Right kidney (tissue), 9 donors: ENCODE results near the gene ATG4D.

ENCODE experiments used
- DNase-seq: peaks from one replicate; pipeline ENCODE4 v3.0.0-alpha.2; 2016
- long read RNA-seq, 8 donors: transcript quantifications; one replicate each; lab custom pipeline, GENCODE V29; 2026

ATG4D gene
- long read RNA-seq, donor 1, partial matches to known transcripts = 33 of 38 reads
- long read RNA-seq, donor 1, other reads (novel, unspliced or antisense) = 0 of 38 reads
- long read RNA-seq, donor 2, partial matches to known transcripts = 23 of 26 reads
- long read RNA-seq, donor 2, other reads (novel, unspliced or antisense) = 0 of 26 reads
- long read RNA-seq, donor 3, partial matches to known transcripts = 0 of 5 reads
- long read RNA-seq, donor 3, other reads (novel, unspliced or antisense) = 0 of 5 reads
- long read RNA-seq, donor 4, partial matches to known transcripts = 7 of 12 reads
- long read RNA-seq, donor 4, other reads (novel, unspliced or antisense) = 0 of 12 reads
- long read RNA-seq, donor 5, transcript ATG4D-201 (10 exons, 1,949 nt) = major isoform, 6 of 101 reads
- long read RNA-seq, donor 5, partial matches to known transcripts = 88 of 101 reads
- long read RNA-seq, donor 5, other reads (novel, unspliced or antisense) = 5 of 101 reads
- long read RNA-seq, donor 6, transcript ATG4D-201 (10 exons, 1,949 nt) = major isoform, 5 of 8 reads
- long read RNA-seq, donor 6, partial matches to known transcripts = 0 of 8 reads
- long read RNA-seq, donor 6, other reads (novel, unspliced or antisense) = 0 of 8 reads
- long read RNA-seq, donor 7 = 0 reads
- long read RNA-seq, donor 8, partial matches to known transcripts = 13 of 28 reads
- long read RNA-seq, donor 8, other reads (novel, unspliced or antisense) = 10 of 28 reads

DNA sequence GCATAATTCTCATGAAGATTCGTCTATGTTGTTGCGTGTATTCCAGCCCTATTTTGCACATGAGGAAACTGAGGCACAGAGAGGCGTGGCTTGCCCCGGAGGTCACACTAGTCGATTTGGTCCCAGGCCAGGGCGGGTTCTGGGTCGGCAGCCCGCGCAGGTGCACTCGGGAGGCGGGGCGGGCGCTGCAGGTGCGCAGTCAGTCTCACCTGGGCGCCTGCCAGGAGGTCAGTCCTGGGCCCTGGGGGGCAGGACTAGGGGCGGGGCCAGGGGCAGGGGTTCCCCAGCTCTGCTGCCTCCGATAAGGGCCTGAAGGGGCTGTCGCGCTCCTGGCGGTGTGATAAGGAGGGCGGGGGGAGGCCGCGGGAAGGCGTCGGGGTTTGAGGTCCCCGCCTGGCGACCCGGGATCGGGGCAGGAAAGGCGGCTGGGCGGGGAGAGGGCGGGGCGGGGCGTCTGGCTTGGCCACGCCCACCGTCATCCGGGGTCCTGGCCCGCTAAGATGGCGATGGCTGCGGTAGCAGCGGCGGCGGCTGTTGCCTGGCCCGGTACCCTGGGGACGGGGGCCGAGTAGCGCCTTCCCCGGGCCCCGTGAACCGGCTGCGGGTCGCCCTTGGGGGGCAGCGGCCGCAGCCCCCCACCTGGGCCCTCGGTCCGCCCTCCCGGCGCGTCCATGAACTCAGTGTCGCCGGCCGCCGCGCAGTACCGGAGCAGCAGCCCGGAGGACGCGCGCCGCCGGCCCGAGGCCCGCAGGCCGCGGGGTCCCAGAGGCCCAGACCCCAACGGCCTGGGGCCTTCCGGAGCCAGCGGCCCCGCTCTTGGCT lies at the start of gene ATG4D:
TSS of gene ATG4D (plus strand) at position 485 of the 822 bp plus-strand sequence. CDS start at position 672, 187 bp downstream.
- peak; percentile 88 for DNase-seq

DNA sequence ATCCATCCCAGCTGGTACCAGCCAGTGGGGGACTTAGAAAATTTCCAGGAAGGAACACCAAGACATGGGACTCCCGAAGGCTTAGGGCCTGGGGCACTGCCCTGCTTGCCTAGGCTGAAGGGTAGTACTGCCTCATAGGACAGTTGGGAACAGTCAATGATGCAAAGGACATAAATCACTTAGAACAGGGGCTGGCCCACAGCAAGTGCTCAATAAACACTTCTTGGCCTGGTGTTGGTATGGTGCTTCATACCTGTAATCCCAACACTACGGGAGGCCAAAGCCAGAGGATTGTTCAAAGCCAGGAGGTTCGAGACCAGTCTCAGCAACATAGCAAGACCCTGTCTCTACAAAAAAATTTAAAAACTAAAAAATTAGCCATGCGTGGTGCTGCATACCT lies 46.3 kb upstream of the ATG4D start:
- DNase-seq = no peak

- no peak for DNase-seq
Measured at GRCh38 chr19:10499550-10500246, 44.0 kb upstream of the ATG4D start.

DNA sequence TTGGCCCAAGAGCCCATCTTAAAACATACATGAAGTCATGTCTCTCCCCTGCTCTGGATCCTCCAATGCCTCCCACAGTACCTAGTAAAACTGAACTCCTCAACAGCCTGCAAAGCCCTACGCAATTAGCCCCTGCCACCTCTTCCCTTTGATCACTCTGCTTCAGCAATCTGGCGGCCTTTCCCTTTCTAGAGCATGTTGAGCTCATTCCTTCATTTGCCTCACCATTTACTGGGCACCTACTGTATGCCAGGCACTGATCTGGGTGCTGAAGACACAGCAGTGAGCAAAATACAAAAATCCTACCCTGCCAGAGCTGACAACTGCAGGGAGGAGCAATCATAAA lies 43.5 kb upstream of the ATG4D start:
- DNase-seq = no peak

- DNase-seq = no peak
Measured at GRCh38 chr19:10501971-10502523, 41.7 kb upstream of the ATG4D start.

DNA sequence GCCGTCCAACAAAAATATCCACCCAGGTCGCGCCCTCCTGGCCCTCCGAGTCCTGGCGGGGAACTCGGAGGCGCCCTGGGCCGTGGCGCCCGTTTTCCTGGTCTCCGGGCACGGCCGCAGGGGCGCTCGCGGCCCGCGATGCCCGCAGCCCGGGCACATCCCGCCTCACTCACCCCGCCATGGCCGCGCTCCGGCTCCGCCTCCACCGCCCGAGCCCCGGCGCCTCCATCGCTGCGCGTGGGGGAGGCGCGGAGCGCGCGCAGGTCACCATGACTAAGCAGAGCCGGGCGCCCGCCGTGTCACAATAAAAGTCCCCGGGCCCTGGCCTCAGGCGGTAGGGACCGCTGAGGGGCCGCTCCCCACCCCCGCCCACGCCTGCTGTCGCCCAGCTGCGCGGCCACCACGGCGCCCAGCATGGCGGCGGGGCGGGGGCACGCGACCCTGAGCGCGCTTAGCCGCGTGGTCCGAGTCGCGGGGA lies 41.1 kb upstream of the ATG4D start:
- DNase-seq = peak; percentile 92

DNA sequence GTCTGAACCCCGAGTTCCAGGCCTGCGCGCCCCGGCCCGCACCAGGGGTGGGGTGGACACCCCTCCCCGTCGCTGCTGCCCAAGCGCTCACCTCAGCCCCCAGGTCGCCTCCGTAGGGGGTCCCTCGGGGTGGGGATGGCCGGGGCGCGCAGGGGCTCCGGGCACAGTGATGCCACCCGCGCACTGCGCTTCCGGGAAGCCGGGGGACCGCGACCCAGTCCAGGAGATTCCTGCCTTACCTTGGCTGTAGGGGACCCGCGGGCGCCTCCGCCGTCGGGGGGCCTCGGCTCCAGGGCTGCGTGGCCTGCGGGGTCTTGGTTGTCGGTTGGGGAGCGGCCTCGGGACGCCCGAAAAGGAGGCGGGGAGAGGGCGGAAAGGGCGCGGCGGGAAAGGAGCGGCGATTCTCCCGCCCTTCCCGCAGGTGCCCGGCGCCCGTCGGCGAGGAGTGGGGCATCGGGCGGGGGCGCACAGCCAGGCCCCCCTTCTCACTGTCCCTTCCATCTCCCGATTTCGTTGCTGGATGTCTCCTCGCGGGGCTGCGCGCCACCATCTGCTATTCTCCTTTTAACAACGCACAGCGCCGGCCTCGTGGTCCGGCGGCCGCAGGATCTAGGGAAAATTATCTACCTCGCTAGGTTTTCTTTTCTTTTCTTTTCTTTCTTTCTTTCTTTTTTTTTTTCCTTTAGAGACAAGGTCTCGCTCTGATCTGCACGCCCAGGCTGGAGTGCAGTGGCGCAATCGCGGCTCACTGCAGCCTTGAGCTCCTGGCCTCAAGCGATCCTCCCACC lies 40.5 kb upstream of the ATG4D start, which contains the start of gene KEAP1:
TSS of gene KEAP1 (minus strand) at position 355 of the 788 bp plus-strand sequence. CDS start 3,323 bp downstream, outside the sequence.
- DNase-seq = peak; percentile 93

GRCh38 chr19:10505583-10506229 lies 38.0 kb upstream of the ATG4D start:
- DNase-seq = peak; percentile 36

GRCh38 chr19:10508036-10508435 lies 35.7 kb upstream of the ATG4D start:
- DNase-seq = no peak

DNA sequence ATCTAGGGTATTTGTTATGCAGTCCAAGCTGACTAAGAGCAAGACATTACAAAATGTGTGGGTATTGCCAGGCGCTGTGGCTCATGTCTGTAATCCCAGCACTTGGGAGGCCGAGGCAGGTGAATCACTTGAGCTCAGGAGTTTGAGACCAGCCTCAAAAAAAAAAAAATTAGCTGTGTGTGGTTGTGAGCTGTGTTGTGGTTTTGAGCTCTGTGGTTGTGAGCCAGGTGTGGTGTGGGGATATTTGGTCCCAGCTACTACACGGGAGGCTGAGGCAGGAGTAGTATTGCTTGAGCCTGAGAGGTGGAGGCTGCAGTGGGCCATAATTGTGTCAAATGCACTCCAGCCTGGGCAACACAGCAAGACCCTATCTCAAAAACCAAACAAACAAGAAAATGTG lies 35.0 kb upstream of the ATG4D start:
- no peak for DNase-seq

GRCh38 chr19:10510301-10510802 lies 33.4 kb upstream of the ATG4D start:
- peak; percentile 63 for DNase-seq

DNA sequence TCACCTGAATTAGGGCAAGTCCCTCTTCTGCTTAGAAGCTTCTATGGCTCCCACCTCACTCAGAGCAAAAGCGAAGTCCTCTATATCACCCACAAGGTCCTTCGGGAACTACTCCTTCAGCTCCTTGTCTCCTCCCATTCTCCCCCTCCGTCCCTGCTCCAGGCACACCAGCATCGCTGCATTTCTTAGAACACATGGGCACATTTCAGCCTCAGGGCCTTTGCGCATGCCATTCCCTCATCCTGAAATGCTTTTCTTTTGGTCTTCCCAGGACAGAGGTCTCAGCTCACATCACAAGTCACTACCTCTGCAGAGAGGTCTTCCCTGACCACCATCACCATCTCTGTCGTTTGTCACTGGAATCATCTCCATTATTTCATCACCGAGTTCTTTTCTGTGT lies 30.5 kb upstream of the ATG4D start:
- no peak for DNase-seq

DNA sequence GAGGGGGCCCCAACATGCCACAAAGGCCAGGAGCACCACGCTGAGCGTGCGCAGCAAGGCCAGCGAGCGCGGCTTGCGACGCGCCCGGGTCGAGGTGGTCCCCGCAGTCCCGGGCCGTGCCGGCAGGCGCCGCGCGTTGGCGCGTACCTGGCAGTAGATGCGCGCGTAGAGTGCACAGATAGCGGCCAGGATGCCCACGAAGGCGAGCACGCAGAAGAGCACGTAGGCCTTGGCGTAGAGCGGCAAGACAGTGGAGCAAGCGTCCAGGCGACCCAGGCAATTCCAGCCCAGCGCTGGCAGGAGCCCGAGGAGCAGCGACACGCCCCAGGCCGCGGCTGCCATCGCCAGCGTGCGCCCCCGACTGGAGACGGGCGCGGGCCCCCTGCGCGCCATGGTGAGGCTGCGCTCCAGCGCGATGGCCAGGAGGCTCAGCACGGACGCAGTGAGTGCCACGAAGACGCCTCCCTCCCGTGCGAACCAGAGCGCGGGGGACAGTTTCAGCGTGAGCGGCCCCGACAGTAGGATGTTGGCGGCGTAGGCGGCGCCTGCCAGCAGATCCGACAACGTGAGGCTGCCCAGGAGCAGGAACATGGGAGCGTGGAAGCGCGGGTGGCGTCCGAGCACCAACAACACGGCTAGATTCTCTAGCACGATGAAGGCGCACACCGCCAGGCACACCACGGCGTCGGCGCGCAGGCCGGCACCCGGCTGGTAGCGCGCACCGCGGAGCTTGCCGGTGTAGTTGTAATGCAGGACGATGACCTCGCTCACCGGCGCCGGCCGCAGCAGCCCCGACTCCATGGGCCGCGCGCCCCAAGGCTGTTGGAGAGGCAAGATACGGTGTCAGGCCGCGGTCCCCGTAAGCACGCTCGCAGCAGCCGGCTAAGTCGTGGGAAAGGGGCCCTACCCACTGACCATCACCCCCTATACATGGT lies 29.2 kb upstream of the ATG4D start:
- DNase-seq = peak; percentile 72

DNA sequence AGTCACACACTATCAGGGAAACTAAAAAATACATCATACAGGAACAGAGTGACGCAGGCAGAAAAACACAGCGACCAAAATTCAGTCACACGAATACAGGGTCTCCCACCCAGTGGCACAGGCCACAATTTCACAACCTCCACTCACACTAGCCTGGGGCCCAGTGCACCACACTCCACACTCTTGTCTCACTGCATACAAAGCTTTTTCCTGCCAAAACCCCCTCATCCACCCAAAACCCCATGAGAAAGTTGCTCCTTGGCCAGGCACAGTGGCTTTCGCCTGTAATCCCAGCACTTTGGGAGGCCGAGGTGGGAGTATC lies 27.7 kb upstream of the ATG4D start:
- no peak for DNase-seq

GRCh38 chr19:10516671-10517286 lies 26.9 kb upstream of the ATG4D start:
- DNase-seq = peak; percentile 20

DNA sequence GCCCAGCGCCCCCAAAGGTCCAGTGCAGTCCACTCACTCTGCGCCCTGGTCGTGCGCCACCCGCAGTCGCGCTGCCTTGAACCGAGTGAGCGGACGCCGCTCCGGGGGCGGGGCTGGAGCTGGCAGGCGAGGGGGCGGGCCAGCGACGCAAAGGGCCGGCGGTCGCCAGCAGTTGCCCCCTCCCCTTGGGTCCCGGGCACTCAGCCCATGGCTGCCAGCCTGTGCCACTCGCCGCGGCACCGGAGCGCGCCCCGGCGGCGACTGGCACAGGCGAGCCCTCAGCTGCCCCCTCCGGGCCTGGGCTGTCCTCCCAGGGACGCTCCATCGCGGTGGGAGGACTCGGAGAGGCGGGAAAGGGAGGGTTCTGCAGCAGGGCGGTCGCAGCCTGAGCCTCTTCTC lies 26.3 kb upstream of the ATG4D start, which contains the start of gene S1PR5:
TSS of gene S1PR5 (minus strand) at position 87 of the 399 bp plus-strand sequence. CDS start 2,436 bp downstream, outside the sequence.
- no peak for DNase-seq

DNA sequence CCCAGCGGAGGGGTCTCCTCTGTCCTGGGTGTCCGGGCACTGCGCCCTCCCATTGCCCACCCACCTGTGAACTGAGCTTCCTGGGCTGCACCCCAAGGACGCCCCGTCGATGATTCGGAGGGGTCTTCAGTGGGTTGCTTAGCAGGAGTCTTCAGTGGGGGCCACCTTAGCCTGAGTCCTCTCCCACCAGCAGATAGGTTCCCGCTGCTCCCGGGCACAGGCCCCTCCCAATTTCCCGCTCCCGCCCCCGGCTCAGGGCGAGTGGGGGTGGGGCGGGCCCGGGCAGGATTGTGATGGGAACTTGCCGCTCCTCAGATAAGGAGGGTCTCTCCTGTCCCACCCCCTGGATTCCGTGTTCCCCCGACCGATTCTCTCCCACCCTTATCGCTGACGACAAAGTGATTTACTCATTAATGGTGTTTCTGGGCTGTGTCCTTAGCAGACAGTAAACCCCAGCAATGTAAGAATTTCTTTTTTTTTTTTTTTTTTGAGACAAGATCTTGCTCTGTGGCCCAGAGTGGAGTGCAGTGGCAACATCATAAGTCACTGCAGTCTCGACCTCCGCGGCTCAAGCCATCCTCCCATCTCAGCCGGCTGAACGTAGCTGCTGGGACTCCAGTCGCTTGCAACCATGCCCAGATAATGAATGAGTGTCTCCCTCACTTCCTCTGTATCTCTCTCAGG lies 25.8 kb upstream of the ATG4D start:
- peak; percentile 61 for DNase-seq
